H9 (cell line): ENCODE data around the gene FMNL1. TPM values are rescaled to one million over a fixed set of nuclear protein-coding genes. Genes with fewer than 3 reads are reported as not detected.

Experiments used
- DNase-seq: peaks from one replicate; pipeline ENCODE4 v3.0.0-alpha.2; 2017
- H2AFZ ChIP-seq: one replicate; pipeline ENCODE4 v1.6.1; 2013; ENCODE audit warnings: mild to moderate bottlenecking, low read length, control low read depth, moderate library complexity
- H2AK5ac ChIP-seq: 2 replicates; pipeline ENCODE4 v1.6.1; 2013; ENCODE audit warnings: low read length, control low read depth, mixed read lengths; ENCODE audit not compliant: insufficient read length
- H2BK120ac ChIP-seq: one replicate; pipeline ENCODE4 v1.6.1; 2013; ENCODE audit warnings: low read depth, mild to moderate bottlenecking, low read length, control low read depth, inconsistent platforms; ENCODE audit not compliant: poor library complexity, severe bottlenecking
- H2BK12ac ChIP-seq: 2 replicates; pipeline ENCODE4 v1.6.1; 2013; ENCODE audit warnings: low read length, control low read depth, mixed read lengths, low read depth; ENCODE audit not compliant: insufficient read length
- H2BK15ac ChIP-seq: 2 replicates; pipeline ENCODE4 v1.6.1; 2013; ENCODE audit warnings: low read depth, low read length, control low read depth
- H2BK20ac ChIP-seq: one replicate; pipeline ENCODE4 v1.6.1; 2013; ENCODE audit warnings: low read depth, mild to moderate bottlenecking, low read length, control low read depth, inconsistent platforms; ENCODE audit not compliant: poor library complexity, severe bottlenecking
- H2BK5ac ChIP-seq: 2 replicates; pipeline ENCODE4 v1.6.1; 2013; ENCODE audit warnings: low read length, control low read depth, mixed read lengths; ENCODE audit not compliant: insufficient read length
- H3K14ac ChIP-seq: 2 replicates; pipeline ENCODE4 v1.6.1; 2013; ENCODE audit warnings: low read length, control low read depth; ENCODE audit not compliant: insufficient read depth
- H3K18ac ChIP-seq: 2 replicates; pipeline ENCODE4 v1.6.1; 2013; ENCODE audit warnings: low read depth, mild to moderate bottlenecking, mixed read lengths, low read length, control low read depth; ENCODE audit not compliant: insufficient read length
- H3K23ac ChIP-seq: 2 replicates; pipeline ENCODE4 v1.6.1; 2013; ENCODE audit warnings: low read length, control low read depth, mixed read lengths, low read depth; ENCODE audit not compliant: insufficient read length
- H3K23me2 ChIP-seq: 2 replicates; pipeline ENCODE4 v1.6.1; 2013; ENCODE audit warnings: low read depth, mild to moderate bottlenecking, mixed read lengths, low read length, control low read depth; ENCODE audit not compliant: insufficient read length, poor library complexity, severe bottlenecking
- H3K27ac ChIP-seq: 2 replicates; pipeline ENCODE4 v1.5.1; 2013; ENCODE audit warnings: low read length, control low read depth, mixed read lengths, low read depth; ENCODE audit not compliant: insufficient read length
- H3K27me3 ChIP-seq: 2 replicates; pipeline ENCODE4 v1.6.1; 2013; ENCODE audit warnings: low read length, control low read depth, inconsistent platforms; ENCODE audit not compliant: insufficient read depth
- H3K4ac ChIP-seq: 2 replicates; pipeline ENCODE4 v1.6.1; 2013; ENCODE audit warnings: low read depth, mild to moderate bottlenecking, control low read depth, inconsistent platforms, low read length, moderate library complexity
- H3K4me1 ChIP-seq: 2 replicates; pipeline ENCODE4 v1.6.1; 2013; ENCODE audit warnings: low read length, control low read depth, inconsistent platforms; ENCODE audit not compliant: insufficient read depth
- H3K4me2 ChIP-seq: 2 replicates; pipeline ENCODE4 v1.6.1; 2013; ENCODE audit warnings: low read length, control low read depth, mixed read lengths; ENCODE audit not compliant: insufficient read length, insufficient read depth
- H3K56ac ChIP-seq: 2 replicates; pipeline ENCODE4 v1.6.1; 2013; ENCODE audit warnings: low read depth, mild to moderate bottlenecking, mixed read lengths, low read length, control low read depth; ENCODE audit not compliant: insufficient read length
- H3K79me1 ChIP-seq: 2 replicates; pipeline ENCODE4 v1.6.1; 2013; ENCODE audit warnings: low read depth, mild to moderate bottlenecking, moderate library complexity, low read length, control low read depth, inconsistent platforms; ENCODE audit not compliant: insufficient read depth, poor library complexity, severe bottlenecking
- H3K79me2 ChIP-seq: 2 replicates; pipeline ENCODE4 v1.6.1; 2013; ENCODE audit warnings: low read length, control low read depth, inconsistent platforms; ENCODE audit not compliant: insufficient read depth
- H3K9ac ChIP-seq: 2 replicates; pipeline ENCODE4 v1.6.1; 2013; ENCODE audit warnings: low read length, control low read depth, mixed read lengths; ENCODE audit not compliant: insufficient read length; ENCODE audit errors: extremely low read depth
- H3K9me3 ChIP-seq: one replicate; pipeline ENCODE4 v1.6.1; 2013; ENCODE audit warnings: low read depth, low read length, inconsistent platforms; ENCODE audit not compliant: control insufficient read depth
- H3T11ph ChIP-seq: one replicate; pipeline ENCODE4 v1.6.1; 2013; ENCODE audit warnings: mild to moderate bottlenecking, low read length, control low read depth, inconsistent platforms
- H4K20me1 ChIP-seq: one replicate; pipeline ENCODE4 v1.6.1; 2013; ENCODE audit not compliant: control insufficient read depth, insufficient read length, insufficient read depth
- H4K5ac ChIP-seq: 2 replicates; pipeline ENCODE4 v1.6.1; 2013; ENCODE audit warnings: low read depth, mild to moderate bottlenecking, mixed read lengths, low read length, control low read depth; ENCODE audit not compliant: insufficient read length
- H4K8ac ChIP-seq: replicated peaks from 2 replicates; pipeline ENCODE4 v1.6.1; 2013; ENCODE audit warnings: low read length, control low read depth, mixed read lengths, low read depth; ENCODE audit not compliant: insufficient read length
- H4K91ac ChIP-seq: 2 replicates; pipeline ENCODE4 v1.6.1; 2013; ENCODE audit warnings: low read depth, mild to moderate bottlenecking, moderate library complexity, mixed read lengths, low read length, control low read depth; ENCODE audit not compliant: insufficient read length
- H3K27ac Mint-ChIP-seq, 3 experiments: 2 replicates in 2 of 3; 3 replicates in 1 of 3; pipeline ENCODE4 v1.8.0; 2020 to 2021; ENCODE audit warnings: mixed read lengths in 3 of 3, mild to moderate bottlenecking in 1 of 3, moderate library complexity in 1 of 3
- H3K27me3 Mint-ChIP-seq: 2 replicates; pipeline ENCODE4 v1.8.0; 2021; ENCODE audit warnings: low read depth, mild to moderate bottlenecking, moderate library complexity, mixed read lengths
- H3K36me3 Mint-ChIP-seq, 3 experiments: 2 replicates in 2 of 3; 3 replicates in 1 of 3; pipeline ENCODE4 v1.8.0; 2020 to 2021; ENCODE audit warnings: low read depth in 3 of 3, mixed read lengths in 3 of 3; ENCODE audit not compliant: insufficient read depth in 1 of 3
- H3K4me1 Mint-ChIP-seq, 2 experiments: 2 replicates each; pipeline ENCODE4 v1.8.0; 2020; ENCODE audit warnings: mixed read lengths in 2 of 2
- H3K4me3 Mint-ChIP-seq, 2 experiments: 2 replicates in 1 of 2; 3 replicates in 1 of 2; pipeline ENCODE4 v1.8.0; 2020 to 2021; ENCODE audit warnings: mild to moderate bottlenecking in 2 of 2, mixed read lengths in 2 of 2, moderate library complexity in 1 of 2
- H3K9me3 Mint-ChIP-seq, 2 experiments: 2 replicates in 1 of 2; 3 replicates in 1 of 2; pipeline ENCODE4 v1.8.0; 2020; ENCODE audit warnings: mild to moderate bottlenecking in 2 of 2, mixed read lengths in 2 of 2, moderate library complexity in 1 of 2
- CTCF ChIP-seq: fragments of 200-600 bp; sonication (generic); conservative IDR thresholded peaks from 3 replicates; pipeline ENCODE4 v1.8.0; 2021; ENCODE audit warnings: antibody characterized with exemption, mild to moderate bottlenecking
- WGBS: extraction: QIAGEN DNeasy Blood & Tissue Kit; methylation state at CpG from one replicate; pipeline ENCODE4 v1.1.7; 2013; ENCODE audit warnings: missing lambda C conversion rate, low lambda C conversion rate, mixed read lengths; ENCODE audit not compliant: insufficient read length; ENCODE audit errors: extremely low coverage; 5-methylcytosine and 5-hydroxymethylcytosine counted together
- total RNA-seq: library from RNA; stranded (reverse); gene quantifications from 2 replicates; pipeline ENCODE4 v1.2.1, GENCODE V29; 2021

Gene FMNL1
- total RNA-seq, 1 experiment from 2014 or later = 6.9 TPM

- no peak within 1 kb of the TSS for H4K8ac ChIP-seq
- DNase-seq = peak; percentile 82
Observed at GRCh38 chr17:45261577-45262515, 40.2 kb downstream of the FMNL1 start, which contains the start of gene SPATA32. SPATA32 (minus strand) TSS chr17:45262094; CDS start chr17:45262016, 78 bp downstream.

More at GRCh38 chr17:45261577-45262515, 40.2 kb downstream of the FMNL1 start, which contains the start of gene SPATA32:
- Histone ChIP-seq H3K4me1 (no peaks in the 10 kb centered on the region; the same call in 1 of the 2 replicates), H3K23me2 (peaks cover 9% of the 10 kb centered on the region), H2AFZ (no peak within 1 kb of the TSS), H3K9me3 (no peaks in the 10 kb centered on the region), H3K4me2 (peak within 1 kb of the TSS; percentile 45), H3K27me3 (no peaks in the 10 kb centered on the region), H2BK15ac (no peak within 1 kb of the TSS), H3K27ac (no peak within 1 kb of the TSS), H3K4ac (no peak within 1 kb of the TSS), H2BK5ac (no peak within 1 kb of the TSS), H3T11ph (no peak within 1 kb of the TSS), H4K91ac (no peak within 1 kb of the TSS), H2BK120ac (no peak within 1 kb of the TSS), H3K23ac (no peak within 1 kb of the TSS), H3K14ac (peak within 1 kb of the TSS; percentile 74), H2AK5ac (no peak within 1 kb of the TSS), H3K9ac (peak within 1 kb of the TSS; percentile 39), H4K20me1 (no peaks in the 10 kb centered on the region), H2BK12ac (no peak within 1 kb of the TSS), H3K79me1 (no peaks in the 10 kb centered on the region), H3K56ac (no peak within 1 kb of the TSS), H2BK20ac (no peak within 1 kb of the TSS), H3K18ac (peak within 1 kb of the TSS; percentile 66), H4K5ac (no peak within 1 kb of the TSS), H3K79me2 (no peaks in the 10 kb centered on the region)
- Mint-ChIP-seq H3K9me3 (no peaks in the 10 kb centered on the region), H3K4me3 (peak within 1 kb of the TSS; percentile 64 to 77), H3K4me1 (peaks cover 22 to 24% of the 10 kb centered on the region in 2 experiments), H3K27ac (peak within 1 kb of the TSS in 1 of 3 experiments; percentile 47; a peak in 1 of 7 replicates), H3K36me3 (peaks cover under 1 to 13% (median 7%) of the 10 kb centered on the region in 3 experiments; a peak in 4 of 7 replicates), H3K27me3 (peaks cover 21% of the 10 kb centered on the region)
- no peak for TF ChIP-seq CTCF
- no CpG with 5 or more reads among the region's 68 CpGs for WGBS
